Fibroblast of skin of right quadriceps (primary cell): ENCODE data around the gene DOK7.

ENCODE experiments used
- DNase-seq: peaks from one replicate; pipeline ENCODE4 v3.0.0-alpha.2; 2013

The DOK7 gene, protein sequence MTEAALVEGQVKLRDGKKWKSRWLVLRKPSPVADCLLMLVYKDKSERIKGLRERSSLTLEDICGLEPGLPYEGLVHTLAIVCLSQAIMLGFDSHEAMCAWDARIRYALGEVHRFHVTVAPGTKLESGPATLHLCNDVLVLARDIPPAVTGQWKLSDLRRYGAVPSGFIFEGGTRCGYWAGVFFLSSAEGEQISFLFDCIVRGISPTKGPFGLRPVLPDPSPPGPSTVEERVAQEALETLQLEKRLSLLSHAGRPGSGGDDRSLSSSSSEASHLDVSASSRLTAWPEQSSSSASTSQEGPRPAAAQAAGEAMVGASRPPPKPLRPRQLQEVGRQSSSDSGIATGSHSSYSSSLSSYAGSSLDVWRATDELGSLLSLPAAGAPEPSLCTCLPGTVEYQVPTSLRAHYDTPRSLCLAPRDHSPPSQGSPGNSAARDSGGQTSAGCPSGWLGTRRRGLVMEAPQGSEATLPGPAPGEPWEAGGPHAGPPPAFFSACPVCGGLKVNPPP

DNA sequence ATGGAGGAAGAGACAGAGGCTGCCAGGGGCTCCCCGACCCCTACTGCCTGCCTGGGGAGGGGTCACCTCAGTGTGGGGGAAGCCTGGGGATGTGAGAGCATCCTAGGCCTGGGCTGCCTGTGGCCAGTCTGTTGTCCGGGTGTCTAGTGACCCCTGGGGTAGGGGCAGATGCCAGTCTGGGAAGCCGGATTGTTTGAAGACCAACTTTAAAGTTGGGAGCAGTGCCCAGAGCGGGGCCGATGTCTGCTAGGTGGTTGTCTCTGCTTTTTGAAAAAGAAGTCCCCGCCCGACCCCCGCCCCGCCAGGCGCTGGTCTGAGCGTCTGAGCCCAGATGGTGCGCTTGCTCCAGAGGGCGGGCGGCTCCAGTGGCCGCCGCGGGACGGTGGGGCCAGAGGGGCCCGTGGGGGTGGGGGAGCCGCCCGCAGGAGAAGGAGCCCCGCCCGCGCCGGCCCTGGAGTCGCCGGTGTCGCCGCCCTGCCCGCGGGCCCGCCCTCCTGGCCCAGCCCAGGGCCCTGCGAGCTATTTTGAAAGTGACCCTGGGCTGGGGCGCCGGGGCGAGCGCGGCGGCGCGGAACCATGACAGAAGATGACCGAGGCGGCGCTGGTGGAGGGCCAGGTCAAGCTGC lies at the start of gene DOK7:
DOK7 (plus strand) TSS at position 517 of the 626 bp plus-strand sequence; CDS start at position 587, 70 bp downstream.
- DNase-seq = no peak

DNA sequence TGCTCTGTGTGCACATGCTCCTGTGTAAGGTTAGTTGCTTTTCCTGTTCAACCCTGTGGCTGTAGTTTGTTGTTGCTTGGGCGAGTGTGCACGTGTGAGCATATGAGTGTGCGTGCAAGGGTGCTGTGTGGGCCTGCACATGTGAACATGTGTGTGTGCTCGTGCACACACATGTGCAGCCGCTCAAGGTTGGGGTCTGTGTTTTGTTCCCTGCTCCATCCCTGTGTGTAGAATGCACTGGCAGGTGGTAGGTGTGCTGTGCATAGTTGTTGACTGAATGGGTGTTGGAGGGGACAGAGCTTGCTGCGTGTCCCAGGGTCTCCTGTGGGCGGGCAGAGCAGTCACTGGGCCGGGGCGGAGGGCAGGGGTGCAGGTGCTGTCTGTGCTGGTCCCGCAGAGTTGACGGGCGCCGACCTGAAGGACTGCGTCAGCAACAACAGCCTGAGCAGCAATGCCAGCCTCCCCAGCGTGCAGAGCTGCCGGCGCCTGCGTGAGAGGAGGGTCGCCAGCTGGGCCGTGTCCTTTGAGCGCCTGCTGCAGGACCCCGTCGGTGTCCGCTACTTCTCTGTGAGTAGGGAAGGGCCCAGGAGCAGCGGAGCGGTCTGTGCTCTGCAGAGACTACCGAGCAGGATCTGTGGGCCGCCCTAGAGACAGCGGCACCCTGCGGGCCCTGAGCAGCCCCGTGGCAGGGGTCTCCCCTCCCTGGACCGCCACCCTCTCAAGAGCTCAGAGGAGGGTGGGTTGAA lies 49.3 kb upstream of the DOK7 start:
- DNase-seq = no peak

DNA sequence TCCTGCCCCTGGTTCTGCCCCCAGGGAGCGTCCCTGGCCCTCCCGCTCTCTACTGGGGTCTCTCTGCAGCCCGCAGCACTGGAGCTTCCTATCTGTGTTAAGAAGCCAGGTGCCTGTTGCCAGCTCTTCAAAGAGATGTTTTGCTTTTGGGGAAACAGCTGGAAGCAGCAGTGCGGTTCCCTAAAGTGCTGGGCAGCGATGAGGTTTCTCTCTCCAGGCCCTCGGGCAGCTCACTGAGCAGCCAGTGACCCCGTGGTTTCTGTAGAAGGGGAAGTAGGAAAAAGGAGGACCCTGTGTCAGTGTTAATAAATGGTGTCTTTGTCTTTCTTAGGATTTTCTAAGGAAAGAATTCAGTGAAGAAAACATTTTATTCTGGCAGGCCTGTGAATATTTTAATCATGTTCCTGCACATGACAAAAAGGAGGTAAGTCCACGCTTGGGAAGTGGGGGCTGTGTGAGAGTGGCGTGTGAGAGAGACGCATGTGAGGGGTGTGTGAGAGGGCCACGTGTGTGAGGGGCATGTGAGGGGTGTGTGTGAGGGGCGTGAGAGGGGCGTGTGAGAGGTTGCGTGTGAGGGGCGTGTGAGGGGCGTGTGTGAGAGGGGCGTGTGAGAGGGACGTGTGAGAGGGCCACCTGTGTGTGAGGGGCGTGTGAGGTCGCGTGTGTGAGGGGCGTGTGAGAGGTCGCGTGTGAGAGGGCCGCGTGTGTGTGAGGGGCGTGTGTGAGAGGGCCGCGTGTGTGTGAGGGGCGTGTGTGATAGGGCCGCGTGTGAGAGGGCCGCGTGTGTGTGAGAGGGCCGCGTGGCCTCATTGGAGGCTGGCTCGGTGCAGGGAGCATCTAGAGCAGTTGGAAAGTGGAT lies 48.5 kb upstream of the DOK7 start:
- no peak for DNase-seq

DNA sequence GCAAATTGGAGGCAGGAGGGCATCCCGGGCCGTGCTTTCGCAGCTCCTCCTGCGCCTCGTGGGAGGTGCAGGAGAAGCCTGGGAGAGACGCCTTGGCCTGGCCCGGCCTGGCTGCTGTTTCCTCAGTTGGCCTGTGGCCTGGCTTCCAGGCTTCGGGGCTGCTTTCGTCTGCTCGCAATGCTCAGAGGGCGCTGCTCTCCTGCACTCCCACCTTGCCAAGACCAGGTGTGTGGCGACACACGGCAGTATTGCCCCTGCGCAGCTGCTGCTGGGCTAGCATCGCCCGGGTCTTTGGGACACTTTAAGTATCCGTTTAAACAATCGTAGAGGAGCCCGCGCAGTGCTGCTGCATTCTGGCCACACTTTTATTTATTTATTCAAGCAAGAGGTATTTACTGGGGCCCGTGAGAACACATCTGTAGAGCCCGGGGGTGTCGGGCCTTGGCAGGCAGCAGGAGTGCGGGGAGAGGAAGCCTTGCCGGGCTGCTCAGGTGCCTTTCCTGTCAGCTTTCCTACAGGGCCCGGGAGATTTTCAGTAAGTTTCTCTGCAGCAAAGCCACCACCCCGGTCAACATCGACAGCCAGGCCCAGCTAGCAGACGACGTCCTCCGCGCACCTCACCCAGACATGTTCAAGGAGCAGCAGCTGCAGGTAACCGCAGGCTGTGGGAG lies 47.5 kb upstream of the DOK7 start:
- DNase-seq = no peak

DNA sequence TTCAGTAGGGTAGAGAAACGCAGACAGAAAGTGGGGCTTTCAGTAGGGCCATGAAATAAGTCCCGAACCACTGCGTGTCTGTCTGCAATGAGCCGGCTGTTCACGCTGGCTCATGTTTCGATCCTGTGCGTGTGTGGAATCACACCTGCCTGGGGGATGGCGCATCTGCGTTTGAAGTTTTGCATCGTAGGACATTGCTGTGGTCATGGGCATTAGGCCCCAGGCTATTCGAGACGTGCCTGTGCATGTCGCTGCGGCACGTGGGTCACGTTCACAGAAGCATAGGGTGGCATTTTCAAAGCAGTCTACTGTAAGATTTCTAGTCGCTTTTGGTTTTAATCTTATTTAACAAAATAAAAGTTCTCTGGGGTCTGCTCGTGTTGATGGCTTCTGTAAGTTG lies 46.8 kb upstream of the DOK7 start:
- DNase-seq = no peak

DNA sequence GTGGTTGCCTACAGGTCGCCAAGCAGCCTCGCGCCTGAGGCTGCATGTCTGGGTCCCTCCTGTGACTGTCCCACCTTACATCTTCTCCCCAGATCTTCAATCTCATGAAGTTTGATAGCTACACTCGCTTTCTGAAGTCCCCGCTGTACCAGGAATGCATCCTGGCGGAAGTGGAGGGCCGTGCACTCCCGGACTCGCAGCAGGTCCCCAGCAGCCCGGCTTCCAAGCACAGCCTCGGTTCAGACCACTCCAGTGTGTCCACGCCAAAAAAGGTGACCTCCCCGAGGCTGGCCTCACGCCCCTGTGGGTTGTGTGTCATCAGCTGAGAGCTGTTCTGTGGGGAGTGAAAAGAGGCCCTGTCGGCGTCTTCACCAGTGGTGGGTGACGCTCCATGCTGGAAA lies 46.3 kb upstream of the DOK7 start:
- no peak for DNase-seq

DNA sequence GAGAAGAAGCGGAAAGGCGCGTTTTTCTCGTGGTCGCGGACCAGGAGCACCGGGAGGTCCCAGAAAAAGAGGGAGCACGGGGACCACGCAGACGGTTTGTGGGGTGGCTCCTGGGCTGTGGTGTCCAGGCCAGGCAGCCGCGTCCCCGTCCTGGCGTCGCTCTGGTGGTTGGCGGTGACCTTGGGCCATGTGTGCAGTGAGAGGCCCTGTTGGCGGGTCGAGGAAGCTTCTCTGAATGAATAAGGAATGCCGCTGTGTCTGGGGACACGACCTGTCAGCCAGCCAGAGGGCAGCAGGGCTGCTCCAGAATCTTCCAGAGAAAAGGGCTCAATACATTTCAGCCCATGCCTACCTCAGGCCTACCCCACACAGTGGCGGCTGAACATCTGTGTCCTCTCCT lies 45.7 kb upstream of the DOK7 start:
- DNase-seq = no peak

DNA sequence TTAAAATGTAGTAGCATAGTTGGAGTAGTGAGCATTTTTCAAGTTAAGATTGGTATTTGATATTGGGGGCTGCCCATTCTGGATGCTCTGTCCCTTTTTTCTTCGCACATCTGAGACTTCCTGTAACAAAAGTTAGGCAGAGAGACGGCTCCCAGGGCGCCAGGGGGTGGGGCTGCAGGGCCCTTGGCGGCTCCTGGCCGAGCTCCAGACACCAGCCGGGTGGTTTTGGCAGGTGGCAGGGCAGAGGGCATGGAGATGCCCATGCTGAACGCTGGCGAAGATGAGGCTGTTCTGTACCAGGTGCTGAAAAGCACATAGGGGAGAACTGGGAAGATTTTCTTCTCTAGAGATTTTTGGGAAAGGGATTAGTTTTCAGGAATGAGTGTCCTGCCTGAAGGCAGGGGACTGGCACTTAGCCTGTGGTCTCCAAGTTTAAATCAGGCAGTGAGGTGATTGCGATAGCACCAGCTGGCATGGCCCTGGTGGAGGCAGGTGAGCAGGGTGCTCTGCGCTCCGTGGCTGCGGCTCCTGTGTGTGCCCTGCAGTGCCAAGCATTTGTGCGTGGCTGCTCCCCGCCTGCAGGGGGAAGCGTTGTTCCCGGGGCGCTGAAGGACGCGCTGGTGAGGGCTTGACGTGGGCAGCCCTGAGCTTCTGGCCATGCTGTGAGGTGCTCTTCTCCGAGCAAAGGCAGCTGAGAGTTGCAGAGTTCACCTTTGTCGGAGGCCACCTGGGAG lies 44.9 kb upstream of the DOK7 start:
- no peak for DNase-seq

DNA sequence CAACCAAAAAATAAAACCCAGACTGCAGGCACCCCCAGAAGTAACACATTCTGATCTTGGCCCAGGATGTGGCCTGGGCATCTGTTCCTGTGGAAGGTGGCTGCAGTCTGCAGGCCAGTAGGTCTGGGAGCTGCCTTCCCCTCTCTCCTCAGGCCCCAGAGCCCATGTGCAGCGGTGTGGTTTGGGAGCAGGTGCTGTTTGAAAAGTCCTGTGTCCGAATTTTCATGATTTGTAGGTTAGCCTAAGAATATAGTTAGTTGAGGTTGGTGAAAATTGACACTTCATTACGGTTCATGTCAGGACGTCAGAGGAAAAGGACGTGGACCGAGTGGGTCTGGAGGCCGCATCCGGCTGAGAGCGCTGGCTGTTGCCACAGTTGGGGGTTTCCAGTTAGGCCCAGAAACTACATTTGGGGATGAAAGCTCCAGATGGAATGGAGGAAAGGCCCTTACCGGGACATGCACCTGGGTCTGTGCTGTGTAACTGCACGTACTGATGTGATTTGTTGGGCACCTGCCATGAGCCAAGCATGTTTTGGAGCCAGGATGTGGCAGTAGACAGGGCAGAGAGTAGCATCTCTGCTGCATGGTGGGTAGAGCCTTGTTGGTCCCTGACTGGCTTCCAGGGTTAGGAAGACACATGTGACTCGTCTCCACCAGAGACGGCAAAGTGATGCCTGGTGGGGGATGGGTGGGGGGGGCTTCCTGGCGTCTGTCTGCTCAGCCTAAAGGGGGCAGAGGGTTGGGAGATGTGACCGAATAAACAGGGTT lies 43.1 kb upstream of the DOK7 start:
- DNase-seq = no peak

DNA sequence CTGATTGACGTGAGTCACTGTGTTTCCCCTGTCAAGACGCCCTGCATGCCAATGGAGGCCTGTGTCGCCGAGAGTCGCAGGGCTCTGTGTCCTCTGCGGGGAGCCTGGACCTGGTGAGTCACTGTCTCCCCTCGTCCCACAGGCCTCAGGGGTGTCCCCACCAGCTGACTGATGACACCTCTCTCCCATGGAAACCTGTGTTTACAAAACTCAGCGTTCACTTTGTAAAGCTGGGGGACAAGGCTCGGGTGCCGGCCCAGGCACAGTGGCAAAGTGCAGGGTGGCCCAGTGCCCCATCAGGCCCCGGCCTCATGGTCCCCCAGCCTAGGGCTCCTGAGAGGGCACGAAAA lies 42.5 kb upstream of the DOK7 start:
- no peak for DNase-seq

DNA sequence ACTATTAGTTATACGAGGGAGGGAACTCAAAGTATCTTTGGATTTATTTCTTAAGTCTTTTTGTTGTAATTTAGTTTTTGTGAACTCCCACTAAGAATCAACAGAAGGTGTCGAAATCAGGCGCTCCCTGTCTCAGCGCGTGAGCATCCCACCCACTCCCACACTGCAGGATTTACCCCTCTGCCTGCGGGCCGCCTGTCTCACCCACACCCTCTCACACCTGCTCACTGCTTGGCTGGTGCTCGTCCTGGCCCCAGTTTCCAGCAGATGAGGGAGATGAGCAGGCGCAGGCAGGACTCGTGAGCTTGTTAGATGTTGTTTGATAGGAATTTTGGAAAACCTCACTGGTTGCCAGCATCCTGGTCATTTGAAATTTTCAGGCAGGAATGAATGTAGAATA lies 42.1 kb upstream of the DOK7 start:
- no peak for DNase-seq

DNA sequence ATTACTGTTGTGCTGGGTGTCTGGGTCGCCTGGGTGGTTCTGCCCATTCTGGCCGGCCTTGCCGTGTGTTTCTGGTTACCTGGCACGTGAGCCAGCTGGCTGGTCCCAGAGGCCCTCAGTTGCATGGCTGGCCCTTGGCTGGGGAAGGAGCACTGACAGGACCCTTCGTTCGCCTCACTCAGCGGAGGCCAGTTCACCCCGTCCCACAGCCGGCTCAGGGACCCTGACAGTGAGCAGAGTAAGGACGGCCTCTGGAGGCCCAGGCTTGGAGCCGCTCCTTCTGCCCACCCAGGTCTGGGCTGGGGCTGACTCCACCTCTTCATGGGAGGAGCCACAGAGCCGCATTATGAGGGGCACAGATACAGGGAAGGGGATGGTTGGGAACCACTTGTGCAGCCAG lies 41.6 kb upstream of the DOK7 start:
- no peak for DNase-seq

DNA sequence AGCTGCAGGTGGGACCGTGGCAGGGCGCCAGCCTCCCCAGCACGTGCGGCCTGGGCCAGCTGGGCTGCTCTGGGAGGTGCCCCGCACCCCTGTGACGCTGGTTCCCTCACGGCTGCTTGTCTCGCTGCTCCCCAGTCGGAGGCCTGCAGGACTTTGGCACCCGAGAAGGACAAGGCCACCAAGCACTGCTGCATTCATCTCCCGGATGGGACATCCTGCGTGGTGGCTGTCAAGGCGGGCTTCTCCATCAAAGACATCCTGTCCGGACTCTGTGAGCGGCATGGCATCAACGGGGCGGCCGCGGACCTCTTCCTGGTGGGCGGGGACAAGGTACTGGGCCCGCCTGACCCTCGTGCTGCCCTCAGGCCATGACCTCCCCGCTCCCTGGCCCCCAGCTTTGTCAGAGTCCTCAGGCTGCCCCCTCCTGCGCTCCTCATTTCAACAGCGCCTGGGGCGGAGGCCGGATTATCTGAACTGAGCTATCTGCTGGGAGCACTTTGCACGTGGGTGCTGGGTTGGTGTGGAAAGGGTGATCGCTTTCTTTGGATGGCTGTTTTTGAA lies 40.8 kb upstream of the DOK7 start:
- no peak for DNase-seq

DNA sequence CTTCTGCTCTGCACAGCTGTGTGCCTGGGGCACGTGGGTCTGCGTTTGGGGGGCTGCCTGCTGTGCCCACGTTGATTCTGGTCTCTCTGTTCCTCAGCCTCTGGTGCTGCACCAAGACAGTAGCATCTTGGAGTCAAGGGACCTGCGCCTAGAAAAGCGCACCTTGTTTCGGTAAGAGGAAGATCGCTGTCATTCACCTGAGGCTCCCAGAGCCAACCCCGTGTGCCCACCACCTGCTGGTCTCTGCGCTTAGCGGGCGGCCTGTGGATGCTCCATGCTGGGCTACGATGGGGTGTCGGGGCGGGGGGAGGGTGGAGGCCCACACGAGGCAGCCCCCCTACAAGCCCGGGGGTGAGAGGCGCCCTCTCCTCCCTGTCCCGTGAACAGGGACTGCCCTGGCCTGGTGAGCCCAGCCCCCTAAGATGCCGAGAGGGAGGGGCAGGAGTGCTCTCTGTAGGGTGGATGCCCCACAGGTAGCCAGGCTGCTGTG lies 40.3 kb upstream of the DOK7 start:
- DNase-seq = no peak

DNA sequence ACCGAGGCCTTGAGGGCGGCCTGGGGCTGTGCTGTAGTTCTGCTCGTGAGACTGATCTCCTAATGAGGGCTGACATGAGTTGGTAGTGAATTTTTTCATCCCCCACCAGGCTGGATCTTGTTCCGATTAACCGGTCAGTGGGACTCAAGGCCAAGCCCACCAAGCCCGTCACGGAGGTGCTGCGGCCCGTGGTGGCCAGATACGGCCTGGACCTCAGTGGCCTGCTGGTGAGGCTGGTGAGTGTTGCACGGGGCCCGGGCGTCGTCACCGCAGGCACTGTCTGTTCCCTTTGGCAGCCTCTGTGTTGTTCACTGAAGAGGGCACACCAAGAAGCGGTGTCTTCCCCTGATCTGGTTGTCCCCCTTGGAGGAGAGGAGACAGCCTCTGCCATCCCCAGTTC lies 39.7 kb upstream of the DOK7 start:
- DNase-seq = no peak

DNA sequence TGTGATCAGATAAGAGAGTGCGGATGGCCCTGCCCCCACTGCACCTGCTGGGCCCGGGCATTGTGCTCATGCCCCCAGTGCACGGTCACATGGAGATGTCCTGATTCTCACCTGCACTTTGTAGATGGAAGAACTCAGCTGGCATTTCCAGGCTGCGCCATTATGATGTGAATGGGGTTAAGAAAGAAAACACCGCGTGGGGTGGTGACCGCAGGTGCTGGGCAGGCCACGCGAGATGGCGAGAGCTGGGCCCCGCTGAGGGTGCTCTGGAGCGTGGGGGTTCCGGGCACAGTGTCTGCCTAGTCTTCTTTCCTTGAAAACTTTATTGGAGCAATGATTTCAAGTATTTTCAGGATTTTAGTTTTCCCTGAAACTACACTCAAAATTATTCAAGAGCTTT lies 39.2 kb upstream of the DOK7 start:
- no peak for DNase-seq

DNA sequence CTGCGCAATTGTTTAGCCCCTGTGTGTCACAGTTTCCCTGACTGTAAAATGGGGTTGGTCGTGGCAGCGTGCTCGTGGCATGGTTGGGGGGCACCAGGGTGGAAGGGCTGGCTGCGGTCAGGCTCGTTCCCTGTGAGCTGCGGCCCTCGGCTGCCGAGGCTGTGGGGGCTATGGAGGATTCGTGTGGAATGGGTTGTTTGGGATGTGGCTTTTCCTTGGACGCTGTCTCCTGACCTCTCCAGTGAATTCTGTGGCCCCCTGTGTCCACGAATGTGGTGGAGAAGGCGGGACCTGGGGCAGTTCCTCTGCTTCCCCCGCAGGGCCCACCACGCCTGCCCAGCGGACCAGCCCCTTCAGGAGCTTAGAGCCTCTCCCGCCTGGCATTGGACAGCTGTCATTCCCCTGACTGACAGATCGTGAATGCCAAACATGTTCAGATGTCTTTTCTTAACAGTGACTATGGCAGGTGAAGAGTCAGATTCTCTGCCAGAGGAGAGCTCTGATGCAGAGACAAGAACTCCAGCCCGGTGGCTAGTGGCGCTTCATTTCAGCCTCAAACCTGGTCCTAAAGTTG lies 38.5 kb upstream of the DOK7 start:
- DNase-seq = no peak

DNA sequence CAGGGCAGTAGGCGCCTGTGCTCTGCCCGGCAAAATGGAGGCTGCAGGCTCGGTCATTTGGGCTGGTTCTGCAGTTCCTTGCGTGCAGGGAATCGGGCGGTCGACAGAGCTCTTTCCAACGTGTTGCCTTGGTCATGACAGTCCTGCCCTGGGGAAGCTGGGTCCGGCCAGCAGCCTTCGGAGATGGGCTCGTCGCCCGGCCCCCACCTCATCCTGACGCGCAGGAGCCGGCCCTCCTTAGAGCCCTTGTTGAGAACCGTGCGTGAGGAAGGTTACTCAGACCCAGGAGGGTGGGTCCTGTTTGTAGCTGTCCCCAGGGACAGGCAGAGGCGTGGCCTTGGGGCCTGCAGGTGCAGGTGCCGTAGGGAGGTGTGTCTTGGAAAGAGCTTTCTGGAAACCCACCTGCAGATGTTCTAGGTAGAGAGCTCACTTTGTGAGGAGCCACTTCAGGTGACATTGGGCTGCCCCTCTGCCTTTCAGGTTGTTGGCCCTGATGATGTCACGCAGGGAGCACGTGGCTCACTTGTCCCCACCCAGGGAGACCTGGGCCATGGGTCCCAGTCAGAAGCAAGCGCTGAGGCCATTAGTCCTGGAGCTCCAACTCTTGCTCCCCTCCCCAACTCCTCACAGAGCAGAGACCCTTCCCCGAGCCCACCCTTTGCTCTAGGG lies 36.5 kb upstream of the DOK7 start:
- no peak for DNase-seq

DNA sequence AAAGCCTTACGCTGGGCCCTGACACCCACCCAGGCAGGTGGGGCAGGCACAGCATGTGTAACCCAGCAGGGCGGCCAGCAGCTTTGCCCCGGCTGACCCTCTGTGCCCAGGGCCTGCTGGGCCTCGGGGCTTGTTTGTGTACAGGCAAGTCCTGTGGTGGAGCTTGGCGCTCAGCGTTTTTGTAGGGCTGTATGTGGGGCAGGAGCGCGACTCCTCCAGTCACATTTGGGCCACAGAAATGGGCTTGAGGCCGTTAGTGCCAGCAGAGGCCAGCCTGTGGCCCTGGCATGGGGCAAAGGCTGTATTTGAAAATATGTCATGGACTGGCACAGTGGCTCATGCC lies 36.0 kb upstream of the DOK7 start:
- DNase-seq = no peak
